Right lobe of liver (tissue), 4 donors: Measurements from ENCODE around the gene RHBG.

Experiments used
- CTCF ChIP-seq, 4 donors: fragments of 200-600 bp in 3 of 4; fragments of 450-650 bp in 1 of 4; IDR thresholded peaks; one replicate each; pipeline versions ENCODE4 v1.5.1 to v1.8.0; 2016 to 2022; ENCODE audit warnings: antibody characterized with exemption in 4 of 4, mild to moderate bottlenecking in 2 of 4
- POLR2A ChIP-seq: fragments of 450-650 bp; IDR thresholded peaks from one replicate; pipeline ENCODE4 v1.6.1; 2017; ENCODE audit warnings: antibody characterized with exemption, mild to moderate bottlenecking
- donor health status: DM: no; HTN: no; CAD: no.
- donor health status: DM: no; HTN: no; CAD: no.
- donor health status: DM: no; HTN: yes; CAD: no.

- TF ChIP-seq CTCF (IDR thresholded peaks at IDR 0.05) (no peak), POLR2A (no peak)
Measured at GRCh38 chr1:156419854-156420204, 50.8 kb downstream of the RHBG start.
